HG02885 (cell line): Measurements from ENCODE around the gene AIFM1.

Experiments
- ATAC-seq: cut with Tn5 transposase; IDR thresholded peaks from one replicate; pipeline ENCODE4 v1.9.1; 2021; ENCODE audit warnings: mild to moderate bottlenecking; ENCODE audit not compliant: unreplicated experiment, poor library complexity

Gene AIFM1

DNA sequence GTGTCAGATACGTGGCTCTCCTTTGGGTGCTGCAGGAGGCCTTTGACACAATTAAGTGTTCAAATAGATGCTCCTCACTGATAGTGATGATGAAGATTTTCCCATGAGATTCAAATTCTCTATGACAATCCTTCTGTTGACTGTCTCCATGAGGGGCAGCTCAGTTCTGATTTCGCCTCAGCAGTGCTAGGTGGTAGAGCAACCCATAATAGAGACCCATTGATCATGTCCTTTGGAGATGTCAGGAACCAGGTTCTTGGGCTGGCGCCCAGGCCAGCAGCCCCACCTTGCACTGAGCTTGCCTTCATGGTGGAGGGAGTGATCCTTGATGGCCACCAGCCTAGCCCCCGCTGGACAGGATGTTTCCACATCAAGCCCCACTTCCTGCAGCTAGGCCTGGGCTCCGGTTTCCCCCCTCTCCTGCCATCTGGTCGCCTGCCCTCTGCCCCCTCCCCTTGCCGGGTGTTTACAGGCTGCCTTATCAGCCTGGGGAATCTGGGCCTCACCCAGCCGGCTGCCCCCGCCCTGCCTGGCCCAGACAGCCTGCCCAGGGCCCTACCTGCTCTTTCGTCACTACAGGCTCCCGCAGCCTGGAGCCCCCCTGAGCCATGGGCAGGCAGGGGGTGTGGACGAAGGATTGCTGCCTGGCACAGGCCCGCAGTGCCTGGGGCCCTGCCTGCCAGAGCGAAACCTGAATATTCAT is 68.0 kb downstream of the AIFM1 start:
- ATAC-seq, result no peak

DNA sequence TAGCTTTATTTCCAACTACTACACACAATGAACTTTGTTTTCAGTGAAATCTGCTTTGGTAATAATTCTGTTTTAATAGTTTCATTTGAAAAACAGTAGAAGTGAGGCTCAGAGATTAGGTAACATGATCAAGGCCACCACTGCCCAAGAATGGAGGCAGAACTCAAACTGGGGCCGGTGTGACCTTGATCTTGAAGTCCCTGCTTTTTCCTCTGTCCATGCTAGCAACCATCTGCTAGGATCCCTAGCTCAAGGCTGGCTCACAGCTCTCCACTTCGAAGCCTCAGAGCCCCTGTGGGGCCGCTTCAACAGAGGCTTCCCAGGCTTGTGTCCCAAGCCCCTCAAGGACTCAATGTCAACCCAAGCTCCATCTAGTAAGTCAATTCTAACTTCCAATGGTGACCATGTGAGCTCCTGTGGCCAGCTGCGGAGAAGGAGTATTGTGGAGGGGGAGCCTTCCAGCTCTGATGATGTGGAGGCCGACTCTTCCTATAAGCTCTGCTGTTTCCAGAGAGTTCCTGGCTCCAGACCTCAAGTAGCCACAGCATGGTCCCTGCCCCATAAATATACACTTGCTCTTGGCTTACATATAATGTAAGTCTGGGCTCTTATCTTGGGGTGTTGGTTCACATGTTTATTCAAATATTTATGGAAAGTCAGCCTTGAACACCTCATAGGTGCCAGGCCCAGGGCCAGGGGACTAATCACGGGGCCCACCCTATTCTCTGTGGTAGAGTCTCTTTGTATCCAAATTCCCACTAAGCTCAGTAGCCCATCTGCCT is 70.2 kb downstream of the AIFM1 start:
- no peak for ATAC-seq

DNA sequence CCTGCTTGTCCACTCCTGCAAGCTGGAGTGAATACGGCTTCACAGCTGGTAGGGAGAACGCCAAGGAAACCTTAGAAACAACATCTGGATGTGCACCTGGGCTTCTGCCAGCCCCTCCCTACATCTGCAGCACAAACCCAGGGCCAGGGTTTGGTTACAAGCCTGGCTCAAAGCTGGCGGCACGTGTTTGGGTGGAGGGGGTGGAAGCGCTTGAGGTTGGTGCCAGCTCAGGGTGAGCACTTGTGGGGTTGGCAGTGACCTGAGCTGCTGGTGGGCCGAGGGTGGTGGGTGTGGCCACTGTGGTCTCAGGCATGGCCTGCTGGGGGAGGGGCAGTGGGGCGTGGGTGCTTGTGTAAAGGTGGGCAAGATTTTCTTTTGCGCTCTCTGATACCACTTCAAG is 70.9 kb downstream of the AIFM1 start:
- no peak for ATAC-seq

DNA sequence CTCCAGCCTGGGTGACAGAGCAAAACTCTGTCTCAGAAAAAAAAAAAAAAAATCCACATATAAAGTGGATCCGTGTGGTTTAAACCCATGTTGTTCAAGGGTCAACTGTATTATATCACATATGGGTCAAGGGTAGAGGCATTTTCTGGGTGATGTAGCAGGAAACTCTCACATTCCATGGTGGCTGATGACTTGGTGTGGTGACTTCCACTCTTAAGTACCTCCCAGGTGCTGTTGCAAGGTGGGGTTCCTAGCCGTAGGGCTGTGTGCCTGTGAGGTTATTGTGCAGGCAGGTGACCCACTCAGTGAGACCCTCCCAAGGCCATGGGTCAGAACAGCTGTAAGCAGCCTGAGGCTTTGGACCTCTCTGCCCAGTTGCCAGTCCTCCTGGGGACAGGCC is 72.4 kb downstream of the AIFM1 start:
- no peak for ATAC-seq

DNA sequence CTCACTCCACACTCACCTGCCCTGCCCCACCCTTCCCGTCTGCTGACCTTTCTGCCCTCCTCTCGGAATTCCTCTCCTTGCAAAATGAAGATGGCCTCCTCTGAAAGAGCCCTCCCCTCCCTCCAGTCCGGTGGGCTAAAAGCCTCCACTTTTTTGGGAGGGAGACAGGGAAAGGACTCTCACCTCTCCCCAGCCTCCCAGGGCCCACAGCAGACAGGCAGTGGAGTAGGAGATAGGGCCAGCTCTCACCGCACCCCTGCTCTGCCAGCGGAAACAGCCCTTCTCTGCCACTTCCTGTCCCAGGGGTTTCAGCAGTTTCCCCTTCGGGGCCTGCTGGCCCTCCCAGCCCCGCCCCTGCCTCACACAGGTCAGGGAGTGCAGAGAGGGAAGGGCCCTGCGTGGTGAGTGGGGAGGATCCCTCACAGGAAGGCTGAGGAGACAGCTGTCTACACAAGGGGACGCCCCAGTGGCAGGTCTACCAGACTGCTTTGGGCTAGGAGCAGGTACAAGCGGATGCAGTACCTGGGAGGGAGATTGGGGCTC is 73.6 kb downstream of the AIFM1 start:
- ATAC-seq, result peak; percentile 98

DNA sequence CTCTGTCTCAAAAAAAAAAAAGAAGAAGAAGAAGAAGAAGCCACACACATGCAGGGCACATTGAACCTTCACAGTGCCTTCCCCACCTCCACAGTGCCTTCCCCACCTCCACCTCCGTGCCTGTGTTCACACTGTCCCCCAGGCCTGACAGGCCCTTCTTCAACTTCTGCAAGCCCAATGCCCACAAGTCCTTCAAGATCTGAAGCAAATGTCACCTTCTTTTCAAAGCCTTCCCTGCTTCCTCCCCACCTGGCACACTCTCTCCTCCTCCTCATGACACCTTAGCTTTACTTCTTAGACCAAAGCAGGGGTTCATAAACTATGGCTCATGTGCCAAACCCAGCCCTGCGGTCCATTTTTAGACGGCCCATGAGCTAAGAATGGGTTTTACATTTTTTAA is 75.3 kb downstream of the AIFM1 start:
- no peak for ATAC-seq

DNA sequence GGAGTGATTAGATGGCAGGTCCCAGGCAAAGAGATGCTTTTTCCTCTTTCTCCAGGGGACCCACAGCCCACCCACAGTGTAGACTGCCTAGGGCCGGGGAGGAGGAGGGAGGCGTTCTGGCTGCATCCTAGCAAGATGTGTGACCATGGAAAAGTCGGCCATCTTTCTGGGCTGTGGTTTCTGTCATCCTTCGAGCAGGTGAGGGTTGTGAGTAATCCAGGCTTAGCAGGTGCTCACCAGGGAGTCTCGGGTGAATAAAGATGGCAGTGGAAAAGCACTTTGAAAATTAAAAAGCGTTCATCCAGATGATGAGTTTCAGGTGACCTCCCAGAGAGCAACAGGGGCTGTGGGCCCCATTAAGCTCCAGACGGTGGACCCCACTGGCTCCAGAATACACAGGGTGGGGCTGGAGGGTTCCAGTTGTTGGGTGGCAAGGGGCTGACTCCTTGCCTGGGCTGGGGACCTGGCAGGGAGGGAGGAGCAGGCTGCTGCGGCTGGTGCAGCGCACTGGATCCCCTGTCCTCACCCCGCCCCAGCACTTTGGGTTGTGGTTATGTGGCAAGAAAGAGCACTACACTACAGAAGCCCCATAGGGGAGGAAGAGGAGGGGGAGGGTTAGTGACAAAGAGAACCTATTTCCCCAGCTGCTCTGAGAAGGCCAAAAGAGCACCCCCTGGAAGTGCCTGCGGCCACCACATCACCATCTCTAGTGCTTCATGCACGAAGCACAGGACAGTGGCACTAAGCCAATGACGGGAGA is 79.0 kb downstream of the AIFM1 start:
- peak; percentile 44 for ATAC-seq

DNA sequence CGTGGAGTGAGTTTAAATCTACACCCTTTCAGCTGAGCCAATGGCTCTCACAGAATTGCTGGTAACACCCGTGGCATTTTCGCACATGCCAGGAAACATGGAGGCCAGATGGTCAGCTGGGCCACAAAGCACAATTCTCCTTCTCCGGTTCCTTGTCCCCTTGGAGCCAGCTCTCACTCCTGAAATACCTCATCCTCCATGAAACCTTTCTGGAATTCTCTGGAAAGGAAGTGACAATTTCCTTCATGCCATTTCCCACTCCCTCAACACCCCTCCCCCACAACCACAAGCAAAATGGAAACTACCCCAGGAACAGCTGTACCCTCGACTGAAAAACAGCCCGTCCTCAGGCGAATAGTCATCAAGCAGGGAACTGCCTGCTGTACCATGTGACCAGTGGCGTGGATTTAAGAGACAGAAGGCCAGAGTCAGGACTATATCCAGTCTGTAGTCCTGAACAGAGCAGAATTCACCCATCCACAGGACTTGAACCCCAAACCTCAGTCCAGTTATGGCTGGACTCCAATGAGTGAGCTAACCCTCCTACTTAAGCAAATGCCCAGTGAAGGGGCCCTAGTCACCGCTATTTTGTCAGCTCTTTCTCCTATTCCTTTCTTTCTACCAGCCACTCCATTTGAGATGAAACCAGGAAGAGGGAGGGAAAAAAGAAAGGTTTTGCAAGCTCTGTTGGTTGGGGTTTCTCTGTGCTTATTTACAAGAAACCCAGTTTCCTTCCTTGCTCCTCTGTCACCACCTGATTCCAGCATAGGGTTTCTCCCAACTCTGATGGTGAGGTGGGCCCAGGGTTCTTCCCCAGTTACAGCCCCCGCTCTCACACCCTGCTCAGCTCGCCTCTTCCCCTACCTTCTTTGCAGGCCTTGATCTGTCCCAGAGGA is 79.8 kb downstream of the AIFM1 start:
- ATAC-seq, result no peak

DNA sequence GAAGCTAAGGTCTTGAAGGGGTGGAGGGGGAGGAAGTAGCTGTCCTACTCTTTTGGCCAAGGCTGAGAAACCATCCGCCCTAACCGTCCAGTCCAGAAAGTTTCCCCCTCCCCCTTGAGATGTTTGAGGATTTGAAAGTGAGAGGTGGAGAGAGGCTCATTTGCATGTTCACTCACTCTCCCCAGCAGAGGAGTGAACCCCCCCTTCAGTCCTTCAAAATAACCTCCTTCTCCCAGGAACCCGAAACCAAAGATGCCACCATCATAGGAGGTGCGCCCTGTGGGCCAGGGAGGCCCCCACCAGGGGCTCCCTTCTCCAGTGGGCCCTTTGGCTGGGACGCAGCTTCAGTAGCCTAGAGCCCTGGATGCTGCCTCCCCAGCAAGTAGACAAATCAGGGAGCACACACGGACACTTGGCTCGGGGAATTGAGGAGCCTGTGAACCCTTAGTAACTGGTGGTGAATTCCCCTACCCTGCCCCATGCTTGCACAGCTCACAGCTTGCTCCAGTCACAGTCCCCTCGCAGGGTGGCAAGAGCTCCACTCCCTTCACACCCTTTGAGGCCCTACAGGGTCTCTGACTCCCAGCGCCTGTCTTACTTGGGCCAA is 80.9 kb downstream of the AIFM1 start:
- peak; percentile 52 for ATAC-seq

DNA sequence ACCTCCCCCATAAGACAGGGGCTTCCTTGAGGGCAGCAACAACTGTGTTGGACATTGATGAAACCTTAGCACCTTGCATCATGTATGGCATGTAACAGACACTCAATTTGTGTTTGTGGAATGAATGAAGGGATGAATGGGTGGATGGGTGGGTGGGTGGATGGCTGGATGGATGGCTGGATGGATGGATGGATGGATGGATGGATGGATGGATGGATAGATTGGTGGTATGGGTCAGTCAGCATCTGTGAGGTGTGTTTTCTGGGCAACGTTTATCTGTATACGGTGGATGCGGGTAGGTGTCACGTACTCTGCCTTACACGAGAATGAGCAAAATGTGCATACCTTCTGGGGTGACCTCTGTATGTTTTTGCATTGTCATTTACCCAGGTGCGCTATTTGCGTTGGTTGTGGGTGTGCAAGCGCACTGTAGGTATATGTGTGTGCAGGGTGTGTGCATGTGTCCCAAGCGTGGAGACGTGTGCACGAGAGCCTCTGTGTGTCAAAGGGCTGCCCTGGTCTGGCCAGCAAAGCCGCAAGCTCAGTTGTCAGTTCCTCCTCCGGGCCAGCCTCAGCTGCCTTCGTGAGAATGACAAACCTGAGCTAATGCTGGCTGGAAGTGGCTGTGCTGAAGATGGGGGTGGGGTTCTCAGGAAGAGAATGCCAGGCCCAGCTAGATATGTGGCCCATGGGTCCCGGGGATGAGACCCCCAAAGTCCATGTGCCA is 81.8 kb downstream of the AIFM1 start:
- ATAC-seq, result peak; percentile 38

DNA sequence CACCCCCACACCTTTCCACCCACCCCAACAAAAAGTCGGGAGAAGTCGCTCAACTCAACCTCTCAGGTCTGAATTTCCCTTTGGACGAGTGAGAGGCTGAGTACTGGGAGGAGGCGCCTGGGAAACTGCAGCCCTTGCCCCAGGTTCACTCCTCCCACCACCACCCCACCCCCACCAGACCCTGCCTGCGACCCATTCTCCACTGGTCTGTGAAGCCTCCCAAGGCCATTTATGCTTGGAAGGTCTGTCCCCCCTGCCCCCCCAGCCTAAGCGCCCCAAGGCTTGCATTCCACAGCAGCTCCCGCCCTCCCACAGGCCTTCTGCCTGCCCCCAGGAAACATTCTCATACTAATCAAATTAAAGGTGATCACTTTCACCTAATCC is 82.5 kb downstream of the AIFM1 start:
- no peak for ATAC-seq

DNA sequence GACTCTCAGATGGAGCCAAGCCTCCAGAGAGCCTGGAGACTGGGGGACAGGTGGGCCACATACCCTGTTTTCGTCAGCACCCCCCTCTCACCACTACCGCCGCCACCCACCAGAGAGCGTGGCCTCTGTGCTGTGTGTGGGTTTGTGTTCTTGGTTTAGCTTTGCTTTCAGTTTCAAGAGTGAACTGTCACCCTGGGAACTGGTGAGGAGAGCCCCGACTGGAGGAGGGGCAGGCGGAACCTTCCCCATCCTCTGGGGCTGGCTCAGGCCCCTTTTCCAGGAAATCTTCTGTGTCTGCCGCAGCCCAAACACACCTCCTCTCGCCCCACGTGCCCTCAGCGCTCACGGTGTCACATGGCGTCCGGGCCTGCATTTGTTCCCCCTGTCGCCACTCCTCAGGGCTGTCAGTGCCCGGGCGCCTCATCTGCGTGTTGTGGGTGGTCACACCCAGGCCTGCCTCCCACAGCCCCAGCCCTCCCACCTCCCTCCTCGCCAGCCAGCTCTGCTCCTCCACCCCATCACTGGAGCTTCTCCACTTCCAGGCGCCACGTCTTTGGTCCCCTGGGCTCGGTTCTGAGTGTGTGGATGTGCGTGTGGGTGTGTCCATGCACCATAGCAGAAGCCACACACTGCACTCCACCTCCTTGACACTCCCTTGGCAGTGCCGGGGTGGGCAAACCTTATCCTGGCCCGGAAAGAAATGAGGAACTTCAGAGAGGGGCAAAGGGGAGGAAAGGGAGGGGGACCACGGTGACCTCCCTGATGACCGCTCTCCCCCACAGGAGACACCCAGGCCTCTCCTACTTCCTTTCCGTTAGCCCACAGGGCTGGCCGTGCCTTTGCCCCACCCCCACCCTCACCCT is 83.2 kb downstream of the AIFM1 start:
- ATAC-seq, result peak; percentile 58

DNA sequence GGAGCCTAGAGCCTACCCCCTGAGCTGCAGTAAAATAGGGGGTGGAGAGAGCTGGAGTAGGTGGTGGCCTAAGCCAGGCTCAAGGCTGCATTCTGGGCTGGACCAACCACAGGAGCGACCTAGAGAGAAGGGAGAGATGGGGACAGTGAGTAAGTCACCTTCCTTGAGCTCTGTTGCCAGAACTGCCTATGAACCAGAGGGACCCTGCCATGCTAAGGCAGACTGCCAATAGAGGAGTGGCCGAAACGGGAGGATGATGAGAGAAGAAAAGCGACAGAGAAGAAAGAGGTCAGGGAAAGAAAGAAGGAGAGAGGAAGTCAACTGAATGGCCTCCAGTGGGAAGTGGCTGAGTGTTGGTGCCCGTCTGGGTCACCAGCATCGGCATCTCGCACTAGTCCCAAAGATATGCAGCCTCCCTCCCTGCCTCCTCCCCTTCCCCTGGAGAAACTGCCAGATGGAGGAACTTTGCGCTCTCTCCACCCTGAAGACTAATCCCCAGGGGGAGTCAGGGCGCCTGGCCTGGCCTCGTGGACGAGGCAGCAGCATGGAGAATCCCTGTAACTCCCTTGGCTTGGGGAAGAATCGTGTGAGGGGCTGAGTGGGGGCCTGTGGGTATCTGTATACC is 84.1 kb downstream of the AIFM1 start:
- no peak for ATAC-seq

DNA sequence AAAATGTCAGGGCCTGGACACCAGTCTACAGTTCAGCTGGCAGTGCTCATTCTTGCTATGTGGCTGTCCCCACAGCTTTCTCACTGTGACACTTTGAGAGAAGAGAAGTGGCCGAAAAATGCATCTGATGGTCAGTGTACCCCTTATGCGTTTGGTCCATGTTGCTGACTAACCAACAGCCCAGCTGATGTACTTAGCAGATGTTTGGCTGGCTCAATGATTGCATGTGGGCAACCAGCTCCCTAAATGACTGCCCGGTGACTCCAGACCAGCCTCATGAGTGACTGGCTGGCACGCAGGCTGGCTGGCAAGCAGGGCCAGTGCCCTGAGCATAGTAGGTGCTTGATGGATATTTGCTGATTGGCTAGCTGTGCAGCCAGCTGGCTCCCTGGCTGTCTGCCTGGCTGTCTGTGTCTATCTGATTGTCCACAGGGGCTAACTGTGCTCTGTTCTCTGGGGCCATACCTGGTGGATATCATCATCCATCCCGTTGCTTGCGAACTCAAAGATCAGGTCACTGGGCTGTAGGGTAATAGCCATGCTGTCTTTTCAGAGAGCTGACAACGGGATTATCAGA is 84.8 kb downstream of the AIFM1 start:
- ATAC-seq, result no peak

DNA sequence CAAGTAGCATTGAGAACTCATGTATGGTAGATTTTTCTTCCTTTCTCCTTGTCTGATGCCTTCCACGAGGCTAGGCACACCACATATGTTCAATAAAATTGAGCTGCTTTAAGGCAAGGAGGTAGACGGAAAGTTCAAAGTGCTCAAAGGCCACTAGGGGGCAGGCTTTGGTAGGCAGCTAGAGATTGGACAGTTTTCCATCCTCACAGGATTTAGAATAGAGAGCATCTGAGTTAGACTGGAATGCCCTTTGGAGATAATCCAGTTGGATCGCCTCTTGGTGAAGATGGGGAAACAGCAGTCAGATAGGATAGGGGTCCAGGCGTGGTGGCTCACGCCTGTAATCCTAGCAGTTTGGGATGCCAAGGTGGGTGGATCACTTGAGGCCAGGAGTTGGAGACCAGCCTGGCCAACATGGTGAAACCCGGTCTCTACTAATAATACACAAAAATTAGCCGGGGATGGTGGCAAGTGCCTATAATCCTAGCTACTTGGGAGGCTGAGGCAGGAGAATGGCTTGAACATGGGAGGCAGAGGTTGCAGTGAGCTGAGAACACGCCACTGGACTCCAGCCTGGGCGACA is 85.7 kb downstream of the AIFM1 start:
- no peak for ATAC-seq
